ENCODE data around the gene DPF3.
A peak's percentile ranks its signal among the peaks of the same experiment; 100 is the strongest.

The DPF3 gene

DNA sequence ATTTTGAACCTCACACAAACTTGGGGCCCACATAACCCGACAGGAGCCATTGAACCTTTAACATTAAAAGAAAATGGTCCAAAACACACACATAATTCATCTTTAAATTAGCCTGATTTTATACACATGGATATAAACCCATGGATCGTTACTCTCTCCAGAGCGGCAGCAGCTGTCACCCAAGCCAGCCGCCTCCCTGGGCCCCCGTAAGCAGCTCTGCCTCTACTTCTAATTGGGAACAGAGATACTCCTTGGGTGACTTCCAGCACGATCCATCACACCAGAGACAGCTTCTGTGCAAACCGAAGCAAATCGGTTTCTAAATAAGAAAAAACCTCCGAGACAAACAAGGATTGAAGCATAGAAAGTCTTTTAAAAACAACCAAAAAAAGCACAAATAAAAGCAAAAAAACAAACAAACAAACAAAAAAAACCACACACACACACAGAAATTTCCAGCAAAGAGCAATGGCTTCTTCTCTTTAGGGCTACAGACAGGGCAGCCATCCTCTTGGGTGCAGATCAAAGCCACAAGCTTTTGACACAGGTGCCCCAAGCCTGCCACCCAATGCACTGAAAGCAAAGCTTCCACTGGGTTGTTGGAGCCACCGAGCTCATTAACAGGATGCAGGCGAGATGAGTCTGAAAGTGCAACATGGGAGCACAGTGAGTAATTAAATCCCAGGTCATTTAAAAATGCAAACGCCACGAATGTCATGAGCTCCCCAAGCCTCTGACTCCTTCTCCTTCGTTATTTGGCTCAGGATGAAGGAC is 156.9 kb downstream of the DPF3 start:
- WGBS (ENCODE audit: extremely low coverage, insufficient coverage, low lambda C conversion rate) = no CpG with 5 or more reads among the region's 14 CpGs

DNA sequence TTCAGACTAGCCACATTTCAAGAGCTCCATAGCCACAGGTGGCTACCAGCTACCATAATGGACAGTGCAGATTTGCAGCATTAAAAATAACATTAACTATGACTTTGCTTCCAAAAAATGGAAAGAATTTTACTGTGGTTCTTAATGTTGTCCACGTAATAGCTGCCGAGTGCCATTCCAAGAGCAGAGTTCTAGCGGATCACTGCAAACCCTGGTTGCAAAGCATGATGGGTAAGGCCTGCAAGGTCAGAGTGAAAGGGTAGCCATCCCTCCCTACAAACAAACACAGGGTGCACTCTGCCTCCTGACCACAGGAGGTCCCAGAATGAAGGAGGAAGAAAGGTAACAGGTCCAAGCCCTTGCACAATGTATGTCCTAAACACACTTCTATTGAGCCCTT is 157.6 kb downstream of the DPF3 start:
- Histone ChIP-seq H3K79me2 (ENCODE audit: control insufficient read depth, insufficient read depth, low read length) (no peaks in the 10 kb centered on the region), H3K18ac (ENCODE audit: low read length) (no peak overlapping the region), H2BK15ac (replicated peaks; ENCODE audit: low read depth) (no peak overlapping the region), H2AK5ac (ENCODE audit: low read length) (no peak overlapping the region), H3K4me3 (ENCODE audit: low read length) (no peak overlapping the region), H3K9ac (ENCODE audit: low read length) (no peak overlapping the region), H3K79me1 (ENCODE audit: low read length) (no peaks in the 10 kb centered on the region), H3K4ac (ENCODE audit: low read depth, low read length) (no peak overlapping the region), H3K4me1 (ENCODE audit: control insufficient read depth, low read depth, low read length) (no peaks in the 10 kb centered on the region), H4K8ac (ENCODE audit: low read depth, low read length) (no peak overlapping the region), H3K27ac (ENCODE audit: low read depth, low read length) (no peak overlapping the region), H3K27me3 (ENCODE audit: insufficient read depth, low read length, poor library complexity) (no peaks in the 10 kb centered on the region), H3K23ac (ENCODE audit: low read length) (no peak overlapping the region), H4K5ac (ENCODE audit: low read length) (no peak overlapping the region), H2BK120ac (ENCODE audit: low read depth, low read length) (no peak overlapping the region), H3K36me3 (ENCODE audit: control insufficient read depth, insufficient read depth, low read length) (no peaks in the 10 kb centered on the region), H2BK5ac (ENCODE audit: low read length) (no peak overlapping the region), H3K56ac (ENCODE audit: low read length) (no peak overlapping the region), H3K4me2 (ENCODE audit: low read length) (no peak overlapping the region)
- WGBS (ENCODE audit: extremely low coverage, insufficient coverage, low lambda C conversion rate) = no CpG with 5 or more reads among the region's 3 CpGs
- DNase-seq = peak; percentile 38

More for the DNA sequence above, 156.9 kb downstream of the DPF3 start:
- H4K5ac ChIP-seq (ENCODE audit: low read length) = no peak overlapping the region
- H3K4me1 ChIP-seq (ENCODE audit: control insufficient read depth, low read depth, low read length) = no peaks in the 10 kb centered on the region
- H3K4me3 ChIP-seq (ENCODE audit: low read length) = no peak overlapping the region
- no peak overlapping the region for H2BK120ac ChIP-seq (ENCODE audit: low read depth, low read length)
- H3K4me2 ChIP-seq (ENCODE audit: low read length) = no peak overlapping the region
- no peaks in the 10 kb centered on the region for H3K79me2 ChIP-seq (ENCODE audit: control insufficient read depth, insufficient read depth, low read length)
- H3K36me3 ChIP-seq (ENCODE audit: control insufficient read depth, insufficient read depth, low read length) = no peaks in the 10 kb centered on the region
- no peak overlapping the region for H3K4ac ChIP-seq (ENCODE audit: low read depth, low read length)
- no peak overlapping the region for H3K56ac ChIP-seq (ENCODE audit: low read length)
- H3K18ac ChIP-seq (ENCODE audit: low read length) = no peak overlapping the region
- H3K27me3 ChIP-seq (ENCODE audit: insufficient read depth, low read length, poor library complexity) = no peaks in the 10 kb centered on the region
- DNase-seq = no peak
- no peak overlapping the region for H4K8ac ChIP-seq (ENCODE audit: low read depth, low read length)
- H3K27ac ChIP-seq (ENCODE audit: low read depth, low read length) = no peak overlapping the region
- no peak overlapping the region for H2BK15ac ChIP-seq (replicated peaks; ENCODE audit: low read depth)
- no peak overlapping the region for H3K23ac ChIP-seq (ENCODE audit: low read length)
- no peaks in the 10 kb centered on the region for H3K79me1 ChIP-seq (ENCODE audit: low read length)
- no peak overlapping the region for H2AK5ac ChIP-seq (ENCODE audit: low read length)
- H3K9ac ChIP-seq (ENCODE audit: low read length) = no peak overlapping the region
- no peak overlapping the region for H2BK5ac ChIP-seq (ENCODE audit: low read length)

DNA sequence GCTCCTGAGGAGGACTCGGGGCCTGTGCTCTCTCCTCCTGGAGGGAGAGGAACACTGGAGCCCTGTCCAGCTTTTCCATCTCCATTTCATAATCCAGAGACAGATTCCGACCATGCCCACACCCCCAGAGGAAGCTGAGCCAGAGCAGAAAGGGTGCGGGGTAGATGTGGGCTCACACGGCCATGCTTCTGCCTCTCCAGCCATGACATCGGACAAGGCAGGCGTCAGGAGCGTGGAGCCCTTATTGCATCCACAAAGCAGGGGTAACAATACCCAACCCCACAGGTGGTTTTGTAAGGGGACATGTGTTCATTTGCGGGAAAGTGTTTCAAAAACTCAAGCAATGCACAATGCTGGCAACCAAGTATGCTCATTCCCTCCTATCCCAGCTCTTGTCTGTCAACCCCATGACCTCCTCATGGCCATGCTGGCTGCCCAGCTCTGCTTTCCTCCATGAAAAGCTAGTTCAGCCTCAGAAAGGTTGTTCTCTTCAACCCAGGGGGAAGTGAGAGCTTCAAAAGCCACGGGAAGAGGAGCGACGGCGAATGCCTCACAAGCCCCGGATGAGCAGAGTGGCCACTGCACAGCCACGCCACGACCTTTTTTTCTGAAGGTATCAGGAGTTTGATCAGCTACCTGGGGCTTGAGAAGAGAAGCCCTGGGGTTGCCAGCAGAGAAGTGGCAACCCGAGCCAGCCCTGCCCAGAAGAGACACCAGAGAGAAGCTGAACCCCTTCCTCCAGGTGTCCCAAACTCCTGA is 161.7 kb downstream of the DPF3 start:
- WGBS (ENCODE audit: extremely low coverage, insufficient coverage, low lambda C conversion rate) = no CpG with 5 or more reads among the region's 16 CpGs

DNA sequence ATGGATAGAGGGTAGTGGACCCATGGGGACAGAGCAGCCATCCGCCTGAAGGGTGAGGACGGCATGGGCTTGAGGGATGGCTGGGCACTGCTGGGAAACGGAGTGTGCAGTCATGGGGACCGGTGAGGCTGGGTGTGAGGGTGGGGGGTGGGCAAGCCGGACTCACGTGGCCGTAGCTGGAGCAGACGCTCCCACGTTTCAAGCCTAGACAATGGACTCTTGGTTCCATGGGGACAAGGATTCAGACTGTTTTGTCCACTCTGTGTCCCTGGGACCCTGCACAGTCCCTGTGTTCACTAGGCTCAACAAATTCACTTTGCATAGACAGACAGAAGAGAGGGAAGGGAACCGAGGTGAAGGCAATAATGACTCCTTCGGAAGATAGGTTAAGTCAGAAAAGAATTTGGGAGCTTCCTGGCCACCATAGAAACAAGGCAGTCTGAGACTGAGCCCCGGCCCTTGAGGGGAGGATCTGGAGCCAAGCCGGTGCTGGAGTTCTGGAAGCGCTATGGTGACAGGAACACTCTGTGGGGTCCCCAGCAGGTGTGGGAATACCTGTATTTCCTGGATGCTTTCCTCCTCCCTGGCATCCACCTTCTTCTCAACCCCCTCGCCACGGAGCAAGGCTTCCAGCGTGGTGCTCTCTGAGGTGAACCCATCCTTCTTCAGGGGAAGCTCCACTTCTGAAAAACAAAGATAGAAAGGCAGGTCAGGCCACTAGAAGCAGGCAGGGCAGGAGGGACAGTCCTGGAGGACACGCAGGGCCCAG is 162.5 kb downstream of the DPF3 start:
- Histone ChIP-seq H3K23ac (ENCODE audit: low read length) (no peak overlapping the region), H3K56ac (ENCODE audit: low read length) (no peak overlapping the region), H3K27me3 (ENCODE audit: insufficient read depth, low read length, poor library complexity) (no peaks in the 10 kb centered on the region), H3K27ac (ENCODE audit: low read depth, low read length) (no peak overlapping the region), H3K36me3 (ENCODE audit: control insufficient read depth, insufficient read depth, low read length) (no peaks in the 10 kb centered on the region), H3K18ac (ENCODE audit: low read length) (no peak overlapping the region), H4K5ac (ENCODE audit: low read length) (no peak overlapping the region), H2BK15ac (replicated peaks; ENCODE audit: low read depth) (no peak overlapping the region), H3K4me3 (ENCODE audit: low read length) (no peak overlapping the region), H2AK5ac (ENCODE audit: low read length) (no peak overlapping the region), H3K79me1 (ENCODE audit: low read length) (no peaks in the 10 kb centered on the region), H2BK120ac (ENCODE audit: low read depth, low read length) (no peak overlapping the region), H4K8ac (ENCODE audit: low read depth, low read length) (no peak overlapping the region), H3K9ac (ENCODE audit: low read length) (no peak overlapping the region), H2BK5ac (ENCODE audit: low read length) (no peak overlapping the region), H3K4me2 (ENCODE audit: low read length) (no peak overlapping the region), H3K4me1 (ENCODE audit: control insufficient read depth, low read depth, low read length) (no peaks in the 10 kb centered on the region), H3K4ac (ENCODE audit: low read depth, low read length) (no peak overlapping the region), H3K79me2 (ENCODE audit: control insufficient read depth, insufficient read depth, low read length) (no peaks in the 10 kb centered on the region)
- DNase-seq = no peak
- no CpG with 5 or more reads among the region's 18 CpGs for WGBS (ENCODE audit: extremely low coverage, insufficient coverage, low lambda C conversion rate)

More for the DNA sequence above, 161.7 kb downstream of the DPF3 start:
- Histone ChIP-seq H3K4ac (ENCODE audit: low read depth, low read length) (no peak overlapping the region), H3K4me1 (ENCODE audit: control insufficient read depth, low read depth, low read length) (no peaks in the 10 kb centered on the region), H3K56ac (ENCODE audit: low read length) (no peak overlapping the region), H3K27me3 (ENCODE audit: insufficient read depth, low read length, poor library complexity) (no peaks in the 10 kb centered on the region), H3K9ac (ENCODE audit: low read length) (no peak overlapping the region), H3K79me2 (ENCODE audit: control insufficient read depth, insufficient read depth, low read length) (no peaks in the 10 kb centered on the region), H4K5ac (ENCODE audit: low read length) (no peak overlapping the region), H3K4me3 (ENCODE audit: low read length) (no peak overlapping the region), H3K79me1 (ENCODE audit: low read length) (no peaks in the 10 kb centered on the region), H3K4me2 (ENCODE audit: low read length) (no peak overlapping the region), H3K27ac (ENCODE audit: low read depth, low read length) (no peak overlapping the region), H2AK5ac (ENCODE audit: low read length) (no peak overlapping the region), H2BK15ac (replicated peaks; ENCODE audit: low read depth) (no peak overlapping the region), H4K8ac (ENCODE audit: low read depth, low read length) (no peak overlapping the region), H3K36me3 (ENCODE audit: control insufficient read depth, insufficient read depth, low read length) (no peaks in the 10 kb centered on the region), H2BK5ac (ENCODE audit: low read length) (no peak overlapping the region), H2BK120ac (ENCODE audit: low read depth, low read length) (no peak overlapping the region), H3K18ac (ENCODE audit: low read length) (no peak overlapping the region), H3K23ac (ENCODE audit: low read length) (no peak overlapping the region)
- DNase-seq = no peak

DNA sequence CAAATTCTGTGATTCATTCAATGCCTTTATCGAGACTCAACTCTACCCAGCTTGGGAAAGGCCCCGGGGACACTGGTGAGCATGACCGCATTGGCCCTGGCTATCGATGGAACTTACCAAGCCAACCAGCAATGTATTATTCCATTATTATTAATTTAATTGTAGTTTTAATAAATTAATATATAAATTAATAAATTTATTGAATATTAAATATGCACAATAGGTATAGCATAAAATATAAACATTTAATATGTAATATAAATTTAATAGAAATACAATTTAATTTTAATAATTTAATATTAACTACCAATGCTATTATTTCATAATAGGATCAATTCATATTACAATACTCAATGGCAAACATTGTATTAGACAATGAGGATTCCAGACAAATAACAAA is 163.4 kb downstream of the DPF3 start:
- H3K9ac ChIP-seq (ENCODE audit: low read length) = no peak overlapping the region
- H3K4me3 ChIP-seq (ENCODE audit: low read length) = no peak overlapping the region
- no peaks in the 10 kb centered on the region for H3K4me1 ChIP-seq (ENCODE audit: control insufficient read depth, low read depth, low read length)
- H3K36me3 ChIP-seq (ENCODE audit: control insufficient read depth, insufficient read depth, low read length) = no peaks in the 10 kb centered on the region
- H4K8ac ChIP-seq (ENCODE audit: low read depth, low read length) = no peak overlapping the region
- no peak overlapping the region for H3K4me2 ChIP-seq (ENCODE audit: low read length)
- DNase-seq = no peak
- no peak overlapping the region for H3K27ac ChIP-seq (ENCODE audit: low read depth, low read length)
- H3K23ac ChIP-seq (ENCODE audit: low read length) = no peak overlapping the region
- H3K27me3 ChIP-seq (ENCODE audit: insufficient read depth, low read length, poor library complexity) = no peaks in the 10 kb centered on the region
- no peak overlapping the region for H3K4ac ChIP-seq (ENCODE audit: low read depth, low read length)
- no peaks in the 10 kb centered on the region for H3K79me2 ChIP-seq (ENCODE audit: control insufficient read depth, insufficient read depth, low read length)
- no peaks in the 10 kb centered on the region for H3K79me1 ChIP-seq (ENCODE audit: low read length)
- no peak overlapping the region for H3K56ac ChIP-seq (ENCODE audit: low read length)
- no peak overlapping the region for H3K18ac ChIP-seq (ENCODE audit: low read length)
- no peak overlapping the region for H2BK120ac ChIP-seq (ENCODE audit: low read depth, low read length)
- no peak overlapping the region for H2AK5ac ChIP-seq (ENCODE audit: low read length)
- no peak overlapping the region for H2BK15ac ChIP-seq (replicated peaks; ENCODE audit: low read depth)
- WGBS (ENCODE audit: extremely low coverage, insufficient coverage, low lambda C conversion rate) = no CpG with 5 or more reads among the region's 4 CpGs
- no peak overlapping the region for H2BK5ac ChIP-seq (ENCODE audit: low read length)
- H4K5ac ChIP-seq (ENCODE audit: low read length) = no peak overlapping the region
